ENCODE measurements around the gene RNF31. TPM values are rescaled to one million over a fixed set of nuclear protein-coding genes. Genes with fewer than 3 reads are reported as not detected.
"Not testable (repeated sequence)": the region's sequence is repeated elsewhere in the genome, so short reads cannot be mapped to it uniquely, and the experiment has no call there.

The RNF31 gene
- total RNA-seq, 2 experiments from 2014 or later, result 131 to 153 TPM

GRCh38 chr14:24196071-24197055, 49.1 kb downstream of the RNF31 start:
- no peaks in the 10 kb centered on the region for H3K27me3 Mint-ChIP-seq
- H3K4me3 Mint-ChIP-seq, result peak overlapping the region; percentile 97
- peak; percentile 10 for ATAC-seq (ENCODE audit: low read depth)
- POLR2A ChIA-PET, result interaction anchor here (0.6 to 4.4 kb wide), 29 partner anchors 10 to 103 kb away, joined by 3 to 52 read pairs (median 7); partner anchors contain the start of genes CHMP4A, DCAF11, DHRS1 and EMC9
- peaks cover 4% of the 10 kb centered on the region for H3K9me3 Mint-ChIP-seq
- H3K4me1 Mint-ChIP-seq, result peaks cover 42% of the 10 kb centered on the region
- H3K36me3 Mint-ChIP-seq, result peaks cover 46% of the 10 kb centered on the region
- DNase-seq, result no peak
- H3K27ac Mint-ChIP-seq, result peak overlapping the region; percentile 96

GRCh38 chr14:24197056-24197450, 49.8 kb downstream of the RNF31 start:
- ATAC-seq (ENCODE audit: low read depth) (no peak), DNase-seq (no peak)
- H3K9me3 Mint-ChIP-seq, result peaks cover 8% of the 10 kb centered on the region
- H3K4me3 Mint-ChIP-seq, result peak overlapping the region; percentile 97
- no peaks in the 10 kb centered on the region for H3K27me3 Mint-ChIP-seq
- H3K36me3 Mint-ChIP-seq, result peaks cover 51% of the 10 kb centered on the region
- POLR2A ChIA-PET, result interaction anchor here (1.0 to 4.4 kb wide), 6 partner anchors 10 to 83 kb away, joined by 3 to 49 read pairs (median 10); partner anchors contain the start of genes DCAF11, IRF9, NRL and REC8
- H3K27ac Mint-ChIP-seq, result peak overlapping the region; percentile 76
- peaks cover 41% of the 10 kb centered on the region for H3K4me1 Mint-ChIP-seq

DNA sequence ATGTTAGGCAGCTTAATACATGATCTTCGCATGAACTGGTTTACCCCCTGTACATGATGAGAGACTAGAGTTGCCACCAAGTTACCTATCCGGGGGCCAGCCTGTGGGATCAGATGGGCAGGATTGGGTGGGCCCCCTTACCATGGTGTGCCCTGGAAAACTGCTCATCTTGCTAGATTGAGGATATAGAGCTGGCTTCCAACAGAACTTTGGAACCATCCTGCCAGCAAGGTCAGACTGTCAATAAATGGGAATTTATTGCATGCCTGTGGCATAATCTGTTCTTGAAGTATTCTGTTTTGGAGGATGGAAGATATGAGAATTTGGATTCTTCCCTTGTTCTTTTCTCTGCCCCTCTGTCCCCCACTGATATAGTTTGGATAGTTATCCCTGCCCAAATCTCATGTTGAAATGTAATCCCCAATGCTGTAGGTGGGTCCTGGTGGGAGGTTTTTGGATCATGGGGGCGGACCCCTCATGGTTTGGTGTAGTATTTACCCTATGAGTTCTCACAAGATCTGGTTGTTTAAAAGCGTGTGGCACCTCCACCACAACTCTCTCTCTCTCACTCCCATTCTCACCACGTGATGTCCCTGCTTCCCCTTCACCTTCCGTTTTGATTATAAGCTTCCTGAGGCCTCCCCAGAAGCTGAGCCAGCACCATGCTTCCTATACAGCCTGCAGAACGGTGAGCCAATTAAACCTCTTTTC, 51.7 kb downstream of the RNF31 start:
- H3K9me3 Mint-ChIP-seq, result peaks cover 18% of the 10 kb centered on the region
- DNase-seq (no peak), ATAC-seq (ENCODE audit: low read depth) (no peak)
- POLR2A ChIA-PET, result interaction anchor here (0.8 to 2.2 kb wide), 3 partner anchors 8 to 84 kb away, joined by 3 to 8 read pairs (median 7); partner anchors contain the start of genes DCAF11 and NRL
- peaks cover 58% of the 10 kb centered on the region for H3K36me3 Mint-ChIP-seq
- H3K27ac Mint-ChIP-seq, result peak overlapping the region; percentile 8
- peaks cover 31% of the 10 kb centered on the region for H3K4me1 Mint-ChIP-seq
- H3K27me3 Mint-ChIP-seq, result no peaks in the 10 kb centered on the region
- H3K4me3 Mint-ChIP-seq, result peak overlapping the region; percentile 21

DNA sequence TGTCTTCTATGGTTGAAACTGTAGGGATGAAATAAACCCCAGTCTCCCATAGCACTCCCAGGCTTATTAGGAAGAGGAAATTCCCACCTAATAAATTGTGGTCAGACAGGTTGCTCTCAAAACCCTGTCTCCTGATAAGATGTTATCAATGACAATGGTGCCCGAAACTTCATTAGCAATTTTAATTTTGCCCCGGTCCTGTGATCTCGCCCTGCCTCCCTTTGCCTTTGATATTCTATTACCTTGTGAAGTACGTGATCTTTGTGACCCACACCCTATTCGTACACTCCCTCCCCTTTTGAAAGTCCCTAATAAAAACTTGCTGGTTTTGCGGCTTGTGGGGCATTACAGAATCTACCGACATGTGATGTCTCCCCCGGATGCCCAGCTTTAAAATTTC, 55.2 kb downstream of the RNF31 start:
- Mint-ChIP-seq H3K4me1 (peaks cover 19% of the 10 kb centered on the region), H3K9me3 (peaks cover 18% of the 10 kb centered on the region), H3K36me3 (peaks cover 78% of the 10 kb centered on the region)
- not testable (repeated sequence) for H3K27me3 Mint-ChIP-seq; H3K27ac Mint-ChIP-seq; ATAC-seq (ENCODE audit: low read depth); DNase-seq; H3K4me3 Mint-ChIP-seq
- POLR2A ChIA-PET, result interaction anchor here (0.6 to 2.1 kb wide), 2 partner anchors 10 to 27 kb away, joined by 5 to 6 read pairs; partner anchors contain the start of gene CHMP4A

DNA sequence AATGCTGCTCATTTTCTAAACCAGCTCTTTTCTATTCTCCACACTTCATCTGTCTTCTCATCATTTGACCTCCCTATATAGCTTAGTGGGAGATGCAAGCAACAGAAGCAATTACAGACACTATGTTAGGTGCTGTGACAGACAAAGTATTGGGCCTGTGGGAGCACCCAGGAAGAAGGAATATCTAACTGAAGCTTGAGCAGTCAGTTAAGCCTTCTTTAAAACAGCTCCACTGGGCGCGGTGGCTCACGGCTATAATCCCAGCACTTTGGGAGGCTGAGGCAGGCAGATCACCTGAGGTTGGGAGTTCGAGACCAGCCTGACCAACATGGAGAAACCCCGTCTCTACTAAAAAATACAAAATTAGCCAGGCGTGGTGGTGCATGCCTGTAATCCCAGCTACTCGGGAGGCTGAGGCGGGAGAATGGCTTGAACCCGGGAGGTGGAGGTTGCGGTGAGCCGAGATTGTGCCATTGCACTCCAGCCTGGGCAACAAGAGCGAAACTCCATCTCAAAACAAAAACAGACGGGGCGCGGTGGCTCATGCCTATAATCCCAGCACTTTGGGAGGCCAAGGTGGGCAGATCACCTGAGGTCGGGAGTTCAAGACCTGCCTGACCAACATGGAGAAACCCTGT, 56.1 kb downstream of the RNF31 start:
- H3K4me3 Mint-ChIP-seq; ATAC-seq (ENCODE audit: low read depth); DNase-seq; H3K27ac Mint-ChIP-seq; H3K27me3 Mint-ChIP-seq: not testable (repeated sequence)
- POLR2A ChIA-PET, result interaction anchor here (2.1 kb wide), 1 partner anchor 9 kb away, joined by 6 read pairs; the partner anchor contains the start of gene CHMP4A
- Mint-ChIP-seq H3K36me3 (peaks cover 84% of the 10 kb centered on the region), H3K9me3 (peaks cover 18% of the 10 kb centered on the region), H3K4me1 (peaks cover 15% of the 10 kb centered on the region)

DNA sequence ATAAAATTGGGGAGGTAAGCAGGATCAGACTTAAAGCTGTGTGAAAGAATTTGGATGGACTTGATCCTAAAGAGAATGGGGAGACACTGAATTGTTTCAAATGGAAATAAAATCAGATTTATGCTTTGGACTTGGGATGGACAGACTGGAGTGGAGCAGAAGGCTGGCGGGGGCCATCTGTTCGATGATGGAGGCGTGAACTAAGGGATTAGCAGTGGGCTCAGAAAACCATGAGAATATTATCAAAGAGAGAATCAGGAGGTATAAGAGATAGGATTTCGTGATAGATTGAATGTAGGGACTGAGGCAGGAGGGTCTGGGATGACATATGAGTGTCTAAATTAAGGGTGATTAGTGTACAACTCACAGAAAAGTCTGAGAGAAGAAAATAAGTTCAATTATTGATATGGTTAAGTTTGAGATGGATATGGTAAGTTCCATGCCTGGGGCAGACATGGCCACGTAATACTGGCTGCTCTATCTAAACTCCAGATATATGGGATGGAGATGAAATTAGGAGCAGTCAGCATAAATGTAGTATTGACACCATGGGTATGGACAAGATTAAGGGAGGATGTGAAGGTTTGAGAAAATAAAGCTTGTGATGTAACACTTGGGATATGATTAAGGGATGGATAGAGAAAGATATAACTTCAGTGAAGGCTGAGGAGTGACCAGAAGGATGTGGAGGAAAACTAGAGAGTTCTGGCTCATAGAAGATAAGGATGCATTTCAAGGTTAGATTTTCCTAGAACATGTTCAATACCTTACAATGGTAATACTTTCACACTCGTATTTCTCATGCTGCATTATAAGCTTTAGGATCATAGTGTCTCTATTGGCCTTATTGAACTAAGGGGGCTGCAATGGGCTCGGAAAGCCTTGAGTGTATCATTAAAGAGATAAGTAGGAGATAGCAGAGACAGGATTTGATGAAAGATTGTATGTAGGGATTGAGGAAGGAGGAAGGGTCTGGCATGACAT, 57.2 kb downstream of the RNF31 start:
- Mint-ChIP-seq H3K4me1 (peaks cover 11% of the 10 kb centered on the region), H3K36me3 (peaks cover 79% of the 10 kb centered on the region), H3K27me3 (no peaks in the 10 kb centered on the region), H3K9me3 (peaks cover 15% of the 10 kb centered on the region), H3K27ac (no peak overlapping the region), H3K4me3 (no peak overlapping the region)
- no peak for ATAC-seq (ENCODE audit: low read depth)
- no peak for DNase-seq
- POLR2A ChIA-PET, result interaction anchor here (0.7 to 2.1 kb wide), 2 partner anchors 8 to 238 kb away, joined by 3 to 6 read pairs; partner anchors contain the start of genes CHMP4A and SDR39U1

GRCh38 chr14:24206260-24207103, 59.2 kb downstream of the RNF31 start:
- Mint-ChIP-seq H3K9me3 (peaks cover 13% of the 10 kb centered on the region), H3K36me3 (peaks cover 75% of the 10 kb centered on the region), H3K27ac (no peak overlapping the region), H3K4me3 (no peak overlapping the region), H3K4me1 (peaks cover 19% of the 10 kb centered on the region), H3K27me3 (no peaks in the 10 kb centered on the region)
- no peak for DNase-seq
- POLR2A ChIA-PET, result interaction anchor here (1.0 to 1.7 kb wide), 3 partner anchors 8 to 22 kb away, joined by 3 to 8 read pairs (median 7); partner anchors contain the start of gene TM9SF1
- no peak for ATAC-seq (ENCODE audit: low read depth)

DNA sequence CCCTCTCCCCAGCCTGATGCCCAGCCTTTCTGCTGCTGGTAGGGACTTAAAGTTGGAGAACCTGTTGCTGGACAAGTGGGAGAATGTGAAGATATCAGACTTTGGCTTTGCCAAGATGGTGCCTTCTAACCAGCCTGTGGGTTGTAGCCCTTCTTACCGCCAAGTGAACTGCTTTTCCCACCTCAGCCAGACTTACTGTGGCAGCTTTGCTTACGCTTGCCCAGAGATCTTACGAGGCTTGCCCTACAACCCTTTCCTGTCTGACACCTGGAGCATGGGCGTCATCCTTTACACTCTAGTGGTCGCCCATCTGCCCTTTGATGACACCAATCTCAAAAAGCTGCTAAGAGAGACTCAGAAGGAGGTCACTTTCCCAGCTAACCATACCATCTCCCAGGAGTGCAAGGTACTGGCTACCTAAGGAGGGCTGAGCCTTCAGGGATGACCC, 59.8 kb downstream of the RNF31 start:
- H3K4me1 Mint-ChIP-seq, result peaks cover 24% of the 10 kb centered on the region
- POLR2A ChIA-PET, result interaction anchor here (1.0 to 1.7 kb wide), 2 partner anchors 9 to 21 kb away, joined by 3 to 8 read pairs; no protein-coding TSS in a partner anchor
- no peaks in the 10 kb centered on the region for H3K27me3 Mint-ChIP-seq
- no peak overlapping the region for H3K4me3 Mint-ChIP-seq
- DNase-seq (no peak), ATAC-seq (ENCODE audit: low read depth) (no peak)
- H3K27ac Mint-ChIP-seq, result no peak overlapping the region
- H3K36me3 Mint-ChIP-seq, result peaks cover 72% of the 10 kb centered on the region
- peaks cover 9% of the 10 kb centered on the region for H3K9me3 Mint-ChIP-seq

DNA sequence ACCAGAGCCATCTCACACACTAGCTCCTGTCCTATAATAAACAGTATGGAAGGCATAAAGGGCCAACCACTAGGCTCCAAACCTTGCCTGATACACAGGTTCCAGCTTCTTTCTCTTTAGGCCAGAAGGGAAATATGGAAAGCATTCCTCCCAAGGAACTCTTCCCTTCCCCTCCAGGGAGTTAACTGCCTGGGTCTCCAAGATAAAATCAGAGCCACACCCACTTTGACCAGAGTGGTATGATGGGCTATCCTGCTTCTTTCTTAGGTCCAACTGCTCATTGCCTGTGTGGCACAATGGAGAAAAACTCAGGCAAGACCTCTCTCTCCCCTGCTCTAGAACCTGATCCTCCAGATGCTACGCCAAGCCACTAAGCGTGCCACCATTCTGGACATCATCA, 60.3 kb downstream of the RNF31 start:
- Mint-ChIP-seq H3K27me3 (no peaks in the 10 kb centered on the region), H3K9me3 (peaks cover 7% of the 10 kb centered on the region), H3K4me1 (peaks cover 26% of the 10 kb centered on the region), H3K27ac (no peak overlapping the region), H3K4me3 (no peak overlapping the region), H3K36me3 (peaks cover 69% of the 10 kb centered on the region)
- ATAC-seq (ENCODE audit: low read depth) (no peak), DNase-seq (no peak)
- POLR2A ChIA-PET, result interaction anchor here (0.6 to 1.7 kb wide), 3 partner anchors 9 to 48 kb away, joined by 3 to 8 read pairs (median 3); no protein-coding TSS in a partner anchor
